Measurements from ENCODE around the gene TMEM208.

The TMEM208 gene

GRCh38 chr16:67208154-67208896, 18.6 kb upstream of the TMEM208 start:
- no peak overlapping the region for H3K4me3 ChIP-seq (ENCODE audit: low read depth, low read length)
- in situ Hi-C loops (cut with HindIII; ENCODE audit: low sequenced_read_pairs), result no loop called here

GRCh38 chr16:67209565-67209964, 17.4 kb upstream of the TMEM208 start:
- no peak for TF ChIP-seq CTCF (IDR thresholded peaks at IDR 0.05; ENCODE audit: low read depth, low read length, missing control alignments)
- H3K4me3 ChIP-seq (ENCODE audit: low read depth, low read length), result no peak overlapping the region
- in situ Hi-C loops (cut with HindIII; ENCODE audit: low sequenced_read_pairs), result no loop called here
- DNase-seq (ENCODE audit: low read depth), result no peak

More at GRCh38 chr16:67208154-67208896, 18.6 kb upstream of the TMEM208 start:
- TF ChIP-seq CTCF (IDR thresholded peaks at IDR 0.05; ENCODE audit: low read depth, low read length, missing control alignments), result no peak
- DNase-seq (ENCODE audit: low read depth), result no peak

- no peak for DNase-seq (ENCODE audit: low read depth)
- no peak overlapping the region for H3K4me3 ChIP-seq (ENCODE audit: low read depth, low read length)
- TF ChIP-seq CTCF (IDR thresholded peaks at IDR 0.05; ENCODE audit: low read depth, low read length, missing control alignments), result no peak
- in situ Hi-C loops (cut with HindIII; ENCODE audit: low sequenced_read_pairs), result no loop called here
Observed at GRCh38 chr16:67210069-67210937, 16.6 kb upstream of the TMEM208 start.

- no peak overlapping the region for H3K4me3 ChIP-seq (ENCODE audit: low read depth, low read length)
- in situ Hi-C loops (cut with HindIII; ENCODE audit: low sequenced_read_pairs), result no loop called here
- no peak for DNase-seq (ENCODE audit: low read depth)
- TF ChIP-seq CTCF (IDR thresholded peaks at IDR 0.05; ENCODE audit: low read depth, low read length, missing control alignments), result no peak
Observed at GRCh38 chr16:67211674-67212073, 15.3 kb upstream of the TMEM208 start.

- no peak for DNase-seq (ENCODE audit: low read depth)
- no peak for TF ChIP-seq CTCF (IDR thresholded peaks at IDR 0.05; ENCODE audit: low read depth, low read length, missing control alignments)
- in situ Hi-C loops (cut with HindIII; ENCODE audit: low sequenced_read_pairs), result no loop called here
- H3K4me3 ChIP-seq (ENCODE audit: low read depth, low read length), result no peak overlapping the region
Observed at GRCh38 chr16:67212766-67213165, 14.2 kb upstream of the TMEM208 start.

- no peak overlapping the region for H3K4me3 ChIP-seq (ENCODE audit: low read depth, low read length)
- in situ Hi-C loops (cut with HindIII; ENCODE audit: low sequenced_read_pairs), result no loop called here
- TF ChIP-seq CTCF (IDR thresholded peaks at IDR 0.05; ENCODE audit: low read depth, low read length, missing control alignments), result no peak
- DNase-seq (ENCODE audit: low read depth), result no peak
Observed at GRCh38 chr16:67213197-67214019, 13.5 kb upstream of the TMEM208 start.
